IMR-90 (cell line): ENCODE results near the gene PTPN7. TPM values are rescaled to one million over a fixed set of nuclear protein-coding genes. Genes with fewer than 3 reads are reported as not detected.

Experiments used
- ATAC-seq: fragments of 200-7000 bp; cut with Tn5 transposase; 2 replicates; pipeline ENCODE4 v1.9.1; 2020; ENCODE audit warnings: low read depth, mild to moderate bottlenecking, moderate library complexity
- BruUV-seq: library from RNA; stranded (reverse); fragments of 400-500 nt; replicated peaks from 2 replicates; lab custom pipeline; 2021; lab: Mats Ljungman, UMichigan
- CTCF ChIA-PET: fragments of 300-600 bp; formaldehyde crosslinking; extraction: SDS; loops from one replicate; lab custom pipeline; 2021; ENCODE audit warnings: antibody characterized with exemption; lab: Yijun Ruan, JAX
- POLR2A ChIA-PET: fragments of 300-600 bp; sonication (Branson Sonifier 250); formaldehyde crosslinking; loops from one replicate; lab custom pipeline; 2022; ENCODE audit warnings: antibody characterized with exemption; ENCODE audit not compliant: unreplicated experiment; lab: Charles Lee
- DNase-seq: peaks from one replicate; pipeline ENCODE4 v3.0.0; 2013
- H2AFZ ChIP-seq: replicated peaks from 2 replicates; pipeline ENCODE3; 2013; ENCODE audit warnings: low read length, mild to moderate bottlenecking; ENCODE audit not compliant: poor library complexity
- H2AK5ac ChIP-seq: 2 replicates; pipeline ENCODE4 v1.6.1; 2013; ENCODE audit warnings: low read depth, low read length, inconsistent platforms
- H2AK9ac ChIP-seq: replicated peaks from 2 replicates; pipeline ENCODE3; 2013; ENCODE audit warnings: mild to moderate bottlenecking, low read depth, low read length, moderate library complexity; ENCODE audit not compliant: poor library complexity
- H2BK120ac ChIP-seq: 2 replicates; pipeline ENCODE4 v1.6.1; 2013; ENCODE audit warnings: low read depth, low read length, inconsistent platforms
- H2BK15ac ChIP-seq: 3 replicates; pipeline ENCODE4 v1.6.1; 2013; ENCODE audit warnings: low read depth, low read length, inconsistent platforms
- H2BK20ac ChIP-seq: 2 replicates; pipeline ENCODE4 v1.6.1; 2013; ENCODE audit warnings: low read depth, mild to moderate bottlenecking, inconsistent platforms, low read length, moderate library complexity
- H2BK5ac ChIP-seq: 2 replicates; pipeline ENCODE4 v1.6.1; 2013; ENCODE audit warnings: mild to moderate bottlenecking, low read depth, low read length, inconsistent platforms; ENCODE audit not compliant: poor library complexity, severe bottlenecking
- H3K14ac ChIP-seq: replicated peaks from 2 replicates; pipeline ENCODE4 v1.6.1; 2013; ENCODE audit warnings: low read depth, low read length, inconsistent platforms
- H3K18ac ChIP-seq: 2 replicates; pipeline ENCODE4 v1.6.1; 2013; ENCODE audit warnings: low read depth, low read length, control low read depth
- H3K23ac ChIP-seq: 2 replicates; pipeline ENCODE4 v1.6.1; 2013; ENCODE audit warnings: low read depth, low read length, inconsistent platforms
- H3K27ac ChIP-seq: 2 replicates; pipeline ENCODE4 v1.5.1; 2013; ENCODE audit warnings: mild to moderate bottlenecking, control low read depth, low read length; ENCODE audit not compliant: insufficient read depth
- H3K27me3 ChIP-seq: 2 replicates; pipeline ENCODE4 v1.6.1; 2013; ENCODE audit warnings: low read length; ENCODE audit not compliant: control insufficient read depth, insufficient read depth
- H3K36me3 ChIP-seq: 2 replicates; pipeline ENCODE4 v1.6.1; 2013; ENCODE audit warnings: low read length, mixed read lengths; ENCODE audit not compliant: control insufficient read depth, insufficient read depth
- H3K4ac ChIP-seq: 2 replicates; pipeline ENCODE4 v1.6.1; 2013; ENCODE audit warnings: low read depth, low read length, inconsistent platforms
- H3K4me1 ChIP-seq: 2 replicates; pipeline ENCODE4 v1.6.1; 2013; ENCODE audit warnings: low read length, mixed read lengths; ENCODE audit not compliant: control insufficient read depth, insufficient read depth
- H3K4me2 ChIP-seq: 2 replicates; pipeline ENCODE4 v1.6.1; 2013; ENCODE audit warnings: low read depth, mild to moderate bottlenecking, control low read depth, low read length, moderate library complexity
- H3K4me3 ChIP-seq: 2 replicates; pipeline ENCODE4 v1.5.1; 2013; ENCODE audit warnings: low read depth, mild to moderate bottlenecking, control low read depth, low read length, moderate library complexity; ENCODE audit not compliant: insufficient read depth
- H3K56ac ChIP-seq: 2 replicates; pipeline ENCODE4 v1.6.1; 2013; ENCODE audit warnings: low read length, inconsistent platforms; ENCODE audit not compliant: insufficient read depth; ENCODE audit errors: extremely low read depth
- H3K79me1 ChIP-seq, 2 experiments: 2 replicates each; pipeline ENCODE4 v1.6.1; 2013; ENCODE audit warnings: low read length in 2 of 2, inconsistent platforms in 1 of 2, low read depth in 1 of 2
- H3K9ac ChIP-seq: 2 replicates; pipeline ENCODE4 v1.6.1; 2013; ENCODE audit warnings: low read depth, low read length, control low read depth
- H3K9me1 ChIP-seq: 2 replicates; pipeline ENCODE4 v1.6.1; 2013; ENCODE audit warnings: low read length, inconsistent platforms; ENCODE audit not compliant: insufficient read depth
- H3K9me3 ChIP-seq: 2 replicates; pipeline ENCODE4 v1.6.1; 2013; ENCODE audit warnings: low read length; ENCODE audit not compliant: control insufficient read depth, insufficient read depth
- H4K20me1 ChIP-seq: 2 replicates; pipeline ENCODE4 v1.6.1; 2013; ENCODE audit warnings: low read length, inconsistent platforms; ENCODE audit not compliant: insufficient read depth
- H4K5ac ChIP-seq: 2 replicates; pipeline ENCODE4 v1.6.1; 2013; ENCODE audit warnings: mild to moderate bottlenecking, low read depth, low read length, control low read depth
- H4K8ac ChIP-seq, 2 experiments: 2 replicates each; pipeline ENCODE4 v1.6.1; 2013; ENCODE audit warnings: low read depth in 2 of 2, low read length in 2 of 2, control low read depth in 1 of 2, inconsistent platforms in 1 of 2
- H4K91ac ChIP-seq: 2 replicates; pipeline ENCODE4 v1.6.1; 2013; ENCODE audit warnings: low read depth, low read length, inconsistent platforms; ENCODE audit not compliant: insufficient read depth
- BHLHE40 ChIP-seq: fragments of 150-350 bp; IDR thresholded peaks from 2 replicates; pipeline ENCODE4 v1.6.1; 2016; ENCODE audit warnings: mild to moderate bottlenecking, low read depth, low read length
- MAZ ChIP-seq: IDR thresholded peaks from 2 replicates; pipeline ENCODE4 v1.6.1; 2012; ENCODE audit warnings: low read depth, mild to moderate bottlenecking, low read length, improper control_type of control experiment, moderate library complexity, borderline replicate concordance
- POLR2A ChIP-seq: IDR thresholded peaks from 2 replicates; pipeline ENCODE4 v1.6.1; 2012; ENCODE audit warnings: mild to moderate bottlenecking, low read depth, low read length
- WGBS, 2 experiments: methylation state at CpG; one replicate each; pipeline versions ENCODE4 v1.1.5 to v1.1.7; 2013; ENCODE audit warnings: missing lambda C conversion rate in 2 of 2; ENCODE audit not compliant: insufficient read length in 1 of 2; ENCODE audit errors: extremely low coverage in 2 of 2; 5-methylcytosine and 5-hydroxymethylcytosine counted together
- dilution Hi-C: fragments of 300-500 bp; cut with HindIII; formaldehyde crosslinking; loops from one replicate; pipeline ENCODE4 v1.14.3; 2018; ENCODE audit warnings: low sequenced_read_pairs; ENCODE audit not compliant: unreplicated experiment
- in situ Hi-C: fragments of 300-500 bp; cut with MboI; formaldehyde crosslinking; loops from 3 replicates; pipeline ENCODE4 v1.14.3; 2019; ENCODE audit warnings: low sequenced_read_pairs, inconsistent platforms, mixed read lengths
- intact Hi-C: fragments of 100-400 bp; cut with micrococcal nuclease; formaldehyde crosslinking; loops from 2 replicates; pipeline ENCODE4 v1.10.0; 2022
- polyA plus RNA-seq, 3 experiments: library from polyadenylated mRNA; depleted of rRNA; stranded (reverse); fragments of >200 nt; gene quantifications; 2 replicates each; pipeline ENCODE4 v1.2.3, GENCODE V29; 2012; ENCODE audit warnings: low replicate concordance in 1 of 3
- total RNA-seq: library from RNA; depleted of rRNA; stranded (reverse); fragments of >200 nt; gene quantifications from 2 replicates; pipeline ENCODE4 v1.2.3, GENCODE V29; 2012
- TF ChIP-seq, protein P1 (sequence below): conservative IDR thresholded peaks from 2 replicates; pipeline ENCODE4 v1.5.1; 2012; ENCODE audit warnings: mild to moderate bottlenecking, low read depth, low read length, improper control_type of control experiment

PTPN7 gene
- total and polyA plus RNA-seq, 2 of the 4 experiments (the other 2 are of a cell fraction) = 0.05 TPM; not detected in 1

DNA sequence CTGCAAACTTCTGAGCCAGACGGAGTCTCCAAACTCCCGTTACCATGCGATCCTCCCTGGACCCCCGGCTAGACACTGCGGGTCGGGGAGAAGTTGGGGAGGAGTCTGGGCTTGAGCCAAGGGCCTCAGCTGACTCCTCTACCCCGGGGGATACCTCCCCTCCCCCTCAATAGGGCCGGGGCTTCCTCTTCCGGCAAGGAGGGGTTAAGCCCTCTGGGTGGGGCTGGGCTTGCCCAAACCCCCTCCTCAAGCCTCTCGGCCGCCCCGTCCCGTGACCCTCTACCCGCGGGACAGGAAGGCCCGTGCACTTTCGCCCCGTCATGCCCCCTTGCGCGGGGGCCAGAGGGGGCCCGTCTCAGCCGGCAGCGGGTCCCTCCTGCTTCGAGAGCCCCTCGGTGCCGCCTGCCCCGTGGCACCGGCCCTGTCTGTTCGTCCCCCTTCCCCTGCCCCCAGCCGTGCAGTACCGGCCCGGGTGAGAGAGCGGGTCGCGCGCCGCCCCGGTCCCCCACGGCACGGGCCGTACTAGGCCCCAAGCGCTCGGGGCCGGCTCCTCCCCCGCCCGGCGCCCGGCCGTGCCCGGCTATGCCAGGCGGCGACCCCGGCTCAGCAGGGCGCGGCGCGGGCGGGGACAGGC lies 16.5 kb downstream of the PTPN7 start:
- in situ Hi-C loops (loop anchor here (25.0 kb wide), 1 partner anchor 607 kb away; the partner anchor contains the start of gene NAV1), intact Hi-C loops (no loop called here), dilution Hi-C loops (no loop called here)
- peak; percentile 66 for ATAC-seq
- Histone ChIP-seq H2BK20ac (no peak overlapping the region), H3K56ac (peak overlapping the region; percentile 54), H2AFZ (peak overlapping the region; percentile 98), H4K5ac (peak overlapping the region; percentile 49), H3K14ac (peak overlapping the region; percentile 69), H3K4ac (peak overlapping the region; percentile 82), H3K79me1 (peaks cover 27 to 52% of the 10 kb centered on the region in 2 experiments), H3K4me1 (peaks cover 4% of the 10 kb centered on the region), H3K4me2 (peak overlapping the region; percentile 98), H3K4me3 (peak overlapping the region; percentile 99), H2BK15ac (no peak overlapping the region), H3K18ac (peak overlapping the region; percentile 44; the same call in 1 of the 2 replicates), H3K9ac (peak overlapping the region; percentile 99), H4K8ac (peak overlapping the region; percentile 84 to 87), H2AK9ac (peak overlapping the region; percentile 100), H4K91ac (peak overlapping the region; percentile 51; the same call in 1 of the 2 replicates), H3K27ac (peak overlapping the region; percentile 92), H3K9me3 (no peaks in the 10 kb centered on the region), H3K36me3 (peaks cover 2% of the 10 kb centered on the region; the same call in 1 of the 2 replicates), H2BK5ac (peak overlapping the region; percentile 54), H3K23ac (peak overlapping the region; percentile 65; the same call in 1 of the 2 replicates), H3K27me3 (peaks cover 6% of the 10 kb centered on the region; the same call in 1 of the 2 replicates), H2BK120ac (no peak overlapping the region; the same call in 1 of the 2 replicates), H2AK5ac (peak overlapping the region; percentile 38), H4K20me1 (peaks cover 45% of the 10 kb centered on the region), H3K9me1 (peaks cover 10% of the 10 kb centered on the region; the same call in 1 of the 2 replicates)
- 0 out of 2 replicates have a peak, but pooled peaks have one; percentile 3 for TF ChIP-seq BHLHE40
- no peak for TF ChIP-seq POLR2A
- TF ChIP-seq, protein P1, sequence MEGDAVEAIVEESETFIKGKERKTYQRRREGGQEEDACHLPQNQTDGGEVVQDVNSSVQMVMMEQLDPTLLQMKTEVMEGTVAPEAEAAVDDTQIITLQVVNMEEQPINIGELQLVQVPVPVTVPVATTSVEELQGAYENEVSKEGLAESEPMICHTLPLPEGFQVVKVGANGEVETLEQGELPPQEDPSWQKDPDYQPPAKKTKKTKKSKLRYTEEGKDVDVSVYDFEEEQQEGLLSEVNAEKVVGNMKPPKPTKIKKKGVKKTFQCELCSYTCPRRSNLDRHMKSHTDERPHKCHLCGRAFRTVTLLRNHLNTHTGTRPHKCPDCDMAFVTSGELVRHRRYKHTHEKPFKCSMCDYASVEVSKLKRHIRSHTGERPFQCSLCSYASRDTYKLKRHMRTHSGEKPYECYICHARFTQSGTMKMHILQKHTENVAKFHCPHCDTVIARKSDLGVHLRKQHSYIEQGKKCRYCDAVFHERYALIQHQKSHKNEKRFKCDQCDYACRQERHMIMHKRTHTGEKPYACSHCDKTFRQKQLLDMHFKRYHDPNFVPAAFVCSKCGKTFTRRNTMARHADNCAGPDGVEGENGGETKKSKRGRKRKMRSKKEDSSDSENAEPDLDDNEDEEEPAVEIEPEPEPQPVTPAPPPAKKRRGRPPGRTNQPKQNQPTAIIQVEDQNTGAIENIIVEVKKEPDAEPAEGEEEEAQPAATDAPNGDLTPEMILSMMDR = no peak
- no peak; the same call in 1 of the 2 replicates for TF ChIP-seq MAZ
- DNase-seq = no peak
- 0% methylated on average over 35 of the region's 58 CpGs; no CpG with 5 or more reads in 1 of the 2 experiments for WGBS, 2 experiments
- no TSS peak for BruUV-seq
- ChIA-PET POLR2A (no interaction called here), CTCF (no interaction called here)
